Esophagus muscularis mucosa (tissue), 4 donors: ENCODE measurements around the gene ALDH1A3.

ENCODE experiments used
- CTCF ChIP-seq, 3 experiments: fragments of 200-600 bp in 2 of 3; fragments of 450-650 bp in 1 of 3; sonication (generic) in 2 of 3; IDR thresholded peaks; one replicate each; pipeline ENCODE4 v1.5.1; 2017 to 2019; ENCODE audit warnings: antibody characterized with exemption in 3 of 3, mild to moderate bottlenecking in 2 of 3, moderate library complexity in 1 of 3
- EP300 ChIP-seq: sonication (generic); formaldehyde crosslinking; IDR thresholded peaks from one replicate; pipeline ENCODE4 v1.6.1; 2017; ENCODE audit warnings: antibody characterized with exemption
- POLR2A ChIP-seq: fragments of 450-650 bp; IDR thresholded peaks from one replicate; pipeline ENCODE4 v1.6.1; 2017; ENCODE audit warnings: antibody characterized with exemption, moderate library complexity, mild to moderate bottlenecking, low read depth
- POLR2AphosphoS5 ChIP-seq, 2 donors: sonication (generic); formaldehyde crosslinking; IDR thresholded peaks; one replicate each; pipeline ENCODE4 v1.6.1; 2017; ENCODE audit warnings: antibody characterized with exemption in 2 of 2

DNA sequence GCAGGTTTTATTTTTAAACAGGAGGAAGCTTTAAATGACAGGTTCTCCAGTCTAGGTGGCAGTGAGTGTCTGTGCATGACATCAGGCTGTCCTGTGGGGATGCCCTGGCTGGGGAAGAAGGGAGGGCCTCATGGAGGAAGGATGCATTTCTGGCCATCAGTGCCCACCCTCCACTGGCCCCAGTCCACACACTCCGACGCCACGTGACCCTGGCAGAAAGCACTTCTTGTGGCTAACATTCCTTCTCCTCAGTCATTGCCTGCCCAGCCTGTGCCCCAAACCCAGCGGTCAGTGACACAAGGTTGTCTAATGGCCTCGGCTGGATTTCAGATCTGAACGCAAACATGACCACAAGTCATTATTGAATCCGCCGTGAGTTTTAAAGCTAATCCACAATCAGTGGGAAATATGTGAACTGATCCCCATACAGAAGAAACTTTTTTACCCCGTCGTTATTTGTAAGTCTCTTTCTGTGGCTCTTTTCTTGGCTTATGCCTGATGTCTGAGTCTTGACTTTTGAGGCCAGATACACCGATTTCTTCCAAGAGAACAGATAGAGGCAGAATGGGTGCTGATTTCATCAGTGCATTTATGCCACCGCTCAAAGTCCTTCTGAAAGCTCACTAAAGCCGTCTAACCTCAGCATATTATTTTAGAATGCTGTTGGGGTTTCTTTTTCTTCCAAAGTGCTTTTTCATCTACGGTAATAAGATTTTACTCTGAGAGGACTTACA, 22.2 kb downstream of the ALDH1A3 start:
- TF ChIP-seq EP300 (no peak), POLR2A (no peak), CTCF (IDR thresholded peaks at IDR 0.05) (no peak), POLR2AphosphoS5 (IDR thresholded peaks at IDR 0.05) (no peak)
